Type B pancreatic cell (in vitro differentiated cells): ENCODE measurements around the gene ZNF335. TPM values are rescaled to one million over a fixed set of nuclear protein-coding genes. Genes with fewer than 3 reads are reported as not detected.
"Not testable (repeated sequence)": the region's sequence is repeated elsewhere in the genome, so short reads cannot be mapped to it uniquely, and the experiment has no call there.

ENCODE experiments used
- DNase-seq: peaks from one replicate; pipeline ENCODE4 v3.0.0; 2021; ENCODE audit warnings: mixed read lengths; ENCODE audit not compliant: unreplicated experiment; ENCODE audit errors: extremely low spot score
- H3K27ac Mint-ChIP-seq: 2 replicates; pipeline ENCODE4 v1.8.0; 2021; ENCODE audit warnings: mild to moderate bottlenecking, mixed read lengths
- H3K27me3 Mint-ChIP-seq: 2 replicates; pipeline ENCODE4 v1.8.0; 2021; ENCODE audit warnings: mixed read lengths
- H3K36me3 Mint-ChIP-seq: 2 replicates; pipeline ENCODE4 v1.8.0; 2021; ENCODE audit warnings: mixed read lengths
- H3K4me1 Mint-ChIP-seq: one replicate; pipeline ENCODE4 v1.8.0; 2021; ENCODE audit warnings: mixed read lengths; ENCODE audit not compliant: unreplicated experiment
- H3K4me3 Mint-ChIP-seq: 2 replicates; pipeline ENCODE4 v1.8.0; 2021; ENCODE audit warnings: mild to moderate bottlenecking, mixed read lengths
- H3K9me3 Mint-ChIP-seq: 2 replicates; pipeline ENCODE4 v1.8.0; 2021; ENCODE audit warnings: mixed read lengths
- CTCF ChIP-seq: fragments of 200-600 bp; sonication (generic); conservative IDR thresholded peaks from 2 replicates; pipeline ENCODE4 v1.5.0; 2021; ENCODE audit warnings: antibody characterized with exemption, mild to moderate bottlenecking
- total RNA-seq: library from RNA; stranded (reverse); gene quantifications from 2 replicates; pipeline ENCODE4 v1.2.1, GENCODE V29; 2021; ENCODE audit warnings: low replicate concordance

ZNF335 gene
- total RNA-seq, 1 donor from 2014 or later: 19.9 TPM

GRCh38 chr20:45907219-45907948, 64.6 kb downstream of the ZNF335 start:
- no peak for TF ChIP-seq CTCF

DNA sequence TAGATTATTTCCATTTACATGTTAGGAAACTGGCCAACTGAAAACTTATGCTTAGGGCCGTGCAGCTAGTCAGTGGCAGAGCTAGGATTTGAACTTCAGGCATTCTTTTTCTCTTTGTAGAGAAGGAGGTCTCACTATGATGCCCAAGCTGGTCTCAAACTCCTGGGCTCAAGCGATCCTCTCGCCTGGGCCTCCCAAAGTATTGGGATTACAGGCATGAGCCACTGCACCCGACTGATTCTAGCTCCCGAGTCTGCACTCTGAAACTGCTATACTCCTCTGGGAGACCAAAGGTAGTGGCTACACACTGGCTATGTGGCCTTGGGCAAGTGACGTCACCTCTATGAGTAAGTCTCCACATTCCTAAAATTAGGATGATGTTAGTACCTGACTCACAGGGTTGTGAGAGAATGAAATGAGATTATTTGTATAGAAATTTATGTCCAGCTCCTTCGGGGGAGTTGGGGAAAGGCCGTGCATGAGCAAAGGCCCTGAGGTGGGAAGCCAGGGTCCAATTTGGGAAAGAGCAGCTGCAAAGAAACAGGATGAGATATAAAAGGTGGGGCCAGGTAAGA, 66.4 kb downstream of the ZNF335 start:
- TF ChIP-seq CTCF: no peak
- H3K27me3 Mint-ChIP-seq: no peaks in the 10 kb centered on the region
- DNase-seq: no peak
- H3K27ac Mint-ChIP-seq: peak overlapping the region; percentile 4
- no peak overlapping the region for H3K4me3 Mint-ChIP-seq
- peaks cover 2% of the 10 kb centered on the region for H3K4me1 Mint-ChIP-seq
- peaks cover 7% of the 10 kb centered on the region for H3K36me3 Mint-ChIP-seq
- no peaks in the 10 kb centered on the region for H3K9me3 Mint-ChIP-seq

More at GRCh38 chr20:45907219-45907948, 64.6 kb downstream of the ZNF335 start:
- no peak for DNase-seq
- H3K9me3 Mint-ChIP-seq: no peaks in the 10 kb centered on the region
- H3K4me3 Mint-ChIP-seq: no peak overlapping the region
- H3K27ac Mint-ChIP-seq: no peak overlapping the region
- no peaks in the 10 kb centered on the region for H3K27me3 Mint-ChIP-seq
- peaks cover 7% of the 10 kb centered on the region for H3K4me1 Mint-ChIP-seq
- peaks cover 10% of the 10 kb centered on the region for H3K36me3 Mint-ChIP-seq

DNA sequence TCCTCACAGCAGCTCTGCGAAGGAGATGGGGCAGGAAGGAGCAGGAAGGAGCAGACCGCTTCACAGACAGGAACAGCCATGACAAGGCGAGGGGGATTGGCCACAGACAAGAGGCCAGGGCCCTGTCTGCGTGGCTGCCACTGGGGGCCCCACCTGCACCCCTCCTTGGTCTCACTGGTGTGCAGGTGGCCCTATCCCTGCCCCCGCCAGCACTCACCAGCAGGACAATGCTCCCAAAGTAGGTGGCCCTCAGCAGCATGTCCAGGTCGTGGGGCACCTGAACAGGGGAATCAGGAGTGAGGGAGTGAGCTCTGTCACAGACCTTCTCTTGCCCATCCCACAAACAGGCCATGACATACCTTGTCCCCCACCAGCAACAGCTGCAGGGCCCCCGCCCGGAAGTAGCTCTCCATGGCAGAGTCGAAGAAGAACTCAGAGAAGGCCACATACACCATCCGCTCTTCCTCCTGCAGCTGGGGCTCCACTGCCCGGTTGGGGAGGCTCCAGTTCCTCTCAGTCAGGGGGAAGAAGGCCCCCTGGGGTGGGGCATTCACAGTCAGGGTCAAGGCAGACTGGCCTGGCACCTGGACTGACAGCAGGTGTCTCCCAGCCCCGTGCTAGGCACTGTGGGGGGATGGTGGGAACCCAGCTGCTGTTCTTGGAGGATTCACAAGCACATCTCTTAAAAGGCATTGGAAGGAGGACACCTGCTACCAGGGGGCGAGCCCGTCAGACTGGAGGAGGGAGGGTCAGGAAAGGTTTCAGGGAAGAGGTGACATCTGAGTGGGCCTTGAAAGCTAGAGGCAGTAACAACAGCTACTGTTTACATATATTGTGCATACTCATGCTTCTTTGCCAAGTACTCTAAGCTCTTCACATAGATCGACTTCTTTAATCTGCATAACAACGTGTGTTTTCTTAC, 67.2 kb downstream of the ZNF335 start:
- Mint-ChIP-seq H3K4me3 (no peak overlapping the region), H3K36me3 (peaks cover 5% of the 10 kb centered on the region), H3K4me1 (no peaks in the 10 kb centered on the region), H3K27me3 (no peaks in the 10 kb centered on the region), H3K27ac (no peak overlapping the region), H3K9me3 (no peaks in the 10 kb centered on the region)
- TF ChIP-seq CTCF: no peak
- DNase-seq: no peak

- TF ChIP-seq CTCF: no peak
- H3K4me3 Mint-ChIP-seq: no peak overlapping the region
- H3K27me3 Mint-ChIP-seq: no peaks in the 10 kb centered on the region
- H3K27ac Mint-ChIP-seq: no peak overlapping the region
- DNase-seq: no peak
- no peaks in the 10 kb centered on the region for H3K9me3 Mint-ChIP-seq
- H3K36me3 Mint-ChIP-seq: peaks cover 9% of the 10 kb centered on the region
- H3K4me1 Mint-ChIP-seq: no peaks in the 10 kb centered on the region
Observed at GRCh38 chr20:45902199-45902701, 69.8 kb downstream of the ZNF335 start.

- not testable (repeated sequence) for H3K4me1 Mint-ChIP-seq, H3K27ac Mint-ChIP-seq, DNase-seq, H3K9me3 Mint-ChIP-seq, H3K4me3 Mint-ChIP-seq, H3K27me3 Mint-ChIP-seq, H3K36me3 Mint-ChIP-seq
Observed at GRCh38 chr20:45901332-45901731, 70.7 kb downstream of the ZNF335 start.
